Endothelial cell of umbilical vein (primary cell): Measurements from ENCODE around the gene NUDCD3. TPM values are rescaled to one million over a fixed set of nuclear protein-coding genes. Genes with fewer than 3 reads are reported as not detected.

Source experiments
- BruUV-seq: library from RNA; stranded (reverse); fragments of 400-500 nt; replicated peaks from 2 replicates; lab custom pipeline; 2021; lab: Mats Ljungman, UMichigan
- CTCF ChIA-PET: fragments of 300-600, 350-600 bp; sonication (Branson Sonifier 250); formaldehyde crosslinking; loops from one replicate; lab custom pipeline; 2021; ENCODE audit warnings: antibody characterized with exemption, inconsistent platforms; lab: Charles Lee
- POLR2A ChIA-PET: fragments of 300-600, 350-600 bp; sonication (Branson Sonifier 250); formaldehyde crosslinking; loops from one replicate; lab custom pipeline; 2021; ENCODE audit warnings: antibody characterized with exemption, inconsistent platforms; lab: Charles Lee
- DNase-seq: peaks from one replicate; pipeline ENCODE4 v3.0.0-alpha.2; 2011; ENCODE audit warnings: low read depth, low spot score
- FAIRE-seq: peaks from 2 replicates; lab custom pipeline; 2011; peaks lifted over from hg19 to GRCh38; lab: Jason Lieb, UNC
- H2AFZ ChIP-seq: 2 replicates; pipeline ENCODE4 v1.6.0; 2012; ENCODE audit warnings: low read depth, low read length, control low read depth, inconsistent platforms
- H3K27ac ChIP-seq: 2 replicates; pipeline ENCODE4 v1.5.1; 2011; ENCODE audit warnings: low read depth, mild to moderate bottlenecking, control low read depth, low read length, moderate library complexity; ENCODE audit not compliant: insufficient read depth
- H3K27me3 ChIP-seq, 2 experiments: 2 replicates each; pipeline versions ENCODE4 v1.6.0 to v1.6.1; 2011; ENCODE audit warnings: low read length in 2 of 2, mixed read lengths in 1 of 2; ENCODE audit not compliant: control insufficient read depth in 2 of 2, insufficient read depth in 2 of 2
- H3K36me3 ChIP-seq, 2 experiments: 2 replicates in 1 of 2; 3 replicates in 1 of 2; pipeline ENCODE4 v1.5.1; 2011; ENCODE audit warnings: low read length in 2 of 2, mild to moderate bottlenecking in 1 of 2, moderate library complexity in 1 of 2; ENCODE audit not compliant: control insufficient read depth in 2 of 2, insufficient read depth in 2 of 2; ENCODE audit errors: extremely low read depth in 1 of 2
- H3K4me1 ChIP-seq: 3 replicates; pipeline ENCODE4 v1.5.1; 2011; ENCODE audit warnings: mild to moderate bottlenecking, low read length; ENCODE audit not compliant: control insufficient read depth, insufficient read depth; ENCODE audit errors: extremely low read depth
- H3K4me2 ChIP-seq: 2 replicates; pipeline ENCODE4 v1.6.1; 2011; ENCODE audit warnings: low read length, control low read depth, mixed read lengths; ENCODE audit not compliant: insufficient read depth
- H3K4me3 ChIP-seq, 3 experiments: fragments of 200-600 bp in 1 of 3; sonication (generic), shearing (Covaris generic) in 1 of 3; replicated peaks in 1 of 3; 2 replicates each; pipeline ENCODE4 v1.5.1; 2011 to 2016; ENCODE audit warnings: control low read depth in 3 of 3, low read length in 3 of 3, mild to moderate bottlenecking in 2 of 3, inconsistent platforms in 1 of 3, low read depth in 1 of 3, moderate library complexity in 1 of 3; ENCODE audit not compliant: insufficient read depth in 1 of 3
- H3K79me2 ChIP-seq: 2 replicates; pipeline ENCODE4 v1.6.0; 2012; ENCODE audit warnings: low read length, inconsistent platforms; ENCODE audit not compliant: control insufficient read depth, insufficient read depth
- H3K9ac ChIP-seq: replicated peaks from 2 replicates; pipeline ENCODE3; 2011; ENCODE audit warnings: low read length, control low read depth; ENCODE audit not compliant: insufficient read depth; ENCODE audit errors: extremely low read depth
- H3K9me1 ChIP-seq: replicated peaks from 3 replicates; pipeline ENCODE4 v1.6.0; 2011; ENCODE audit warnings: mild to moderate bottlenecking, low read length; ENCODE audit not compliant: control insufficient read depth, insufficient read depth; ENCODE audit errors: extremely low read depth
- H3K9me3 ChIP-seq: replicated peaks from 2 replicates; pipeline ENCODE4 v1.5.1; 2012; ENCODE audit warnings: low read length, inconsistent platforms; ENCODE audit not compliant: control insufficient read depth, insufficient read depth
- H4K20me1 ChIP-seq: replicated peaks from 2 replicates; pipeline ENCODE3; 2011; ENCODE audit warnings: mild to moderate bottlenecking, low read length; ENCODE audit not compliant: control insufficient read depth, insufficient read depth; ENCODE audit errors: extremely low read depth
- EZH2 ChIP-seq: IDR thresholded peaks from 2 replicates; pipeline ENCODE4 v1.6.1; 2012; ENCODE audit warnings: borderline replicate concordance, low read depth, mild to moderate bottlenecking, moderate library complexity, low read length, inconsistent platforms; ENCODE audit not compliant: severe bottlenecking
- FOS ChIP-seq: IDR thresholded peaks from 2 replicates; pipeline ENCODE4 v1.6.1; 2011; ENCODE audit warnings: mild to moderate bottlenecking, low read length, moderate library complexity, borderline replicate concordance; ENCODE audit not compliant: insufficient read depth
- GATA2 ChIP-seq: IDR thresholded peaks from 2 replicates; pipeline ENCODE4 v1.7.0; 2011; ENCODE audit warnings: low read depth, mild to moderate bottlenecking, moderate library complexity, mixed read lengths, low read length; ENCODE audit not compliant: insufficient read length, insufficient read depth
- JUN ChIP-seq: IDR thresholded peaks from 2 replicates; pipeline ENCODE4 v1.6.1; 2011; ENCODE audit warnings: borderline replicate concordance, low read depth; ENCODE audit not compliant: insufficient read length, insufficient read depth
- MYC ChIP-seq: IDR thresholded peaks from one replicate; pipeline ENCODE4 v1.6.1; 2011; ENCODE audit warnings: mild to moderate bottlenecking, low read depth, low read length
- POLR2A ChIP-seq: IDR thresholded peaks from 2 replicates; pipeline ENCODE4 v1.6.1; 2012; ENCODE audit warnings: low read depth, mild to moderate bottlenecking, control low read depth, low read length
- POLR2AphosphoS5 ChIP-seq: IDR thresholded peaks from 2 replicates; pipeline ENCODE4 v1.6.1; 2012; ENCODE audit warnings: low read depth, mild to moderate bottlenecking, control low read depth, low read length, moderate library complexity; ENCODE audit not compliant: insufficient read depth
- dilution Hi-C: fragments of 300-500 bp; cut with MboI; formaldehyde crosslinking; loops from one replicate; pipeline ENCODE4 v1.15.0; 2019; ENCODE audit warnings: low sequenced_read_pairs; ENCODE audit not compliant: extremely low pct_ligation_motif_present
- intact Hi-C: fragments of 100-400 bp; cut with micrococcal nuclease; formaldehyde crosslinking; loops from one replicate; pipeline ENCODE4 v1.10.0; 2022
- polyA plus RNA-seq, 4 experiments: library from polyadenylated mRNA; depleted of rRNA in 3 of 4; stranded (reverse) in 3 of 4; unstranded in 1 of 4; fragments of >200 nt; gene quantifications; 2 replicates each; pipeline versions ENCODE4 v1.2.1 to v1.2.3, GENCODE V29; 2011 to 2012; ENCODE audit warnings: missing spikeins in 1 of 4
- total RNA-seq: library from RNA; stranded (reverse); gene quantifications from 2 replicates; pipeline ENCODE4 v1.2.3, GENCODE V29; 2021
- TF ChIP-seq, protein P1 (sequence below), 2 donors: IDR thresholded peaks; 1 replicate in 1 of 2; 2 replicates in 1 of 2; pipeline ENCODE4 v1.5.1; 2011; ENCODE audit warnings: low read length in 2 of 2, mild to moderate bottlenecking in 2 of 2, moderate library complexity in 2 of 2, control low read depth in 1 of 2, inconsistent platforms in 1 of 2, low read depth in 1 of 2; ENCODE audit not compliant: insufficient read depth in 1 of 2; ENCODE audit errors: extremely low read depth in 1 of 2
- TF ChIP-seq, protein P2 (sequence below): IDR thresholded peaks from 2 replicates; pipeline ENCODE4 v1.6.1; 2011; ENCODE audit not compliant: insufficient read depth, insufficient read length

Gene NUDCD3
- total and polyA plus RNA-seq, 2 donors (not counting 3 experiments of a cell fraction or from before 2014, with no cell fraction given), result 50.6 to 137 TPM

DNA sequence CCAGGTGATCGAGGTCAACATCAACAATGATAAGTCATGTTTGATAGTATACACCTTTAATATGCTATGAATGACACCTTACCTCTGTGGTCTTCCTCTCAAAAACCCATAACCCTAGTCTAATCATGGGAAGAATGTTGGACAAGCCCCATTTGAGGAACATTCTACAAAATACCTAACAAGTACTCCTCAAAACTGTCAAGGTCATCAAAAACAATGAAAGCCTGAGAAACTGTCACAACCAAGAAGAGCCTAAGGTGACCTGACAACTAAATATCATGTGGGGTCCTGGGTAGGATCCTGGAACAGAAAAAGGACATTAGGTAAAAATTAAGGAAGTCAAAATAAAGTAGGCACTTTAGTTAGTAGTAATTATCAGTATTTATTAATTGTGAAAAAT is 5.9 kb upstream of the NUDCD3 start:
- Histone ChIP-seq H2AFZ (no peak overlapping the region), H3K27ac (no peak overlapping the region), H3K9me1 (no peaks in the 10 kb centered on the region), H3K27me3 (peaks cover 0 to 7% of the 10 kb centered on the region in 2 experiments), H3K9ac (no peak overlapping the region), H3K4me2 (no peak overlapping the region), H3K79me2 (no peaks in the 10 kb centered on the region), H3K9me3 (no peaks in the 10 kb centered on the region), H4K20me1 (no peaks in the 10 kb centered on the region), H3K4me3 (no peak overlapping the region), H3K4me1 (peaks cover under 1% of the 10 kb centered on the region), H3K36me3 (no peaks in the 10 kb centered on the region)
- no peak for DNase-seq
- ChIA-PET CTCF (interaction anchor here (1.2 kb wide), 1 partner anchor 38 kb away, joined by 3 read pairs; no protein-coding TSS in a partner anchor), POLR2A (no interaction called here)
- FAIRE-seq, result peak; percentile 12
- TF ChIP-seq FOS, result no peak
- no peak for TF ChIP-seq POLR2AphosphoS5
- TF ChIP-seq EZH2, result no peak
- no peak for TF ChIP-seq GATA2
- TF ChIP-seq, protein P1, sequence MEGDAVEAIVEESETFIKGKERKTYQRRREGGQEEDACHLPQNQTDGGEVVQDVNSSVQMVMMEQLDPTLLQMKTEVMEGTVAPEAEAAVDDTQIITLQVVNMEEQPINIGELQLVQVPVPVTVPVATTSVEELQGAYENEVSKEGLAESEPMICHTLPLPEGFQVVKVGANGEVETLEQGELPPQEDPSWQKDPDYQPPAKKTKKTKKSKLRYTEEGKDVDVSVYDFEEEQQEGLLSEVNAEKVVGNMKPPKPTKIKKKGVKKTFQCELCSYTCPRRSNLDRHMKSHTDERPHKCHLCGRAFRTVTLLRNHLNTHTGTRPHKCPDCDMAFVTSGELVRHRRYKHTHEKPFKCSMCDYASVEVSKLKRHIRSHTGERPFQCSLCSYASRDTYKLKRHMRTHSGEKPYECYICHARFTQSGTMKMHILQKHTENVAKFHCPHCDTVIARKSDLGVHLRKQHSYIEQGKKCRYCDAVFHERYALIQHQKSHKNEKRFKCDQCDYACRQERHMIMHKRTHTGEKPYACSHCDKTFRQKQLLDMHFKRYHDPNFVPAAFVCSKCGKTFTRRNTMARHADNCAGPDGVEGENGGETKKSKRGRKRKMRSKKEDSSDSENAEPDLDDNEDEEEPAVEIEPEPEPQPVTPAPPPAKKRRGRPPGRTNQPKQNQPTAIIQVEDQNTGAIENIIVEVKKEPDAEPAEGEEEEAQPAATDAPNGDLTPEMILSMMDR (IDR thresholded peaks at IDR 0.05; ENCODE audit: extremely low read depth in 1 of 2, insufficient read depth in 1 of 2, low read depth in 1 of 2, low read length in 2 of 2), result no peak
- TF ChIP-seq MYC, result no peak
- no peak for TF ChIP-seq JUN
- no peak for TF ChIP-seq POLR2A
- TF ChIP-seq, protein P2, sequence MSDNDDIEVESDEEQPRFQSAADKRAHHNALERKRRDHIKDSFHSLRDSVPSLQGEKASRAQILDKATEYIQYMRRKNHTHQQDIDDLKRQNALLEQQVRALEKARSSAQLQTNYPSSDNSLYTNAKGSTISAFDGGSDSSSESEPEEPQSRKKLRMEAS, result no peak
- dilution Hi-C loops, result no loop called here
- BruUV-seq, result no TSS peak
- intact Hi-C loops, result no loop called here
